ENCODE measurements around the gene SMARCB1. TPM values are rescaled to one million over a fixed set of nuclear protein-coding genes. Genes with fewer than 3 reads are reported as not detected.

The SMARCB1 gene
- total RNA-seq, 4 donors from 2014 or later, result 28.8 to 55.6 (median 34.9) TPM

DNA sequence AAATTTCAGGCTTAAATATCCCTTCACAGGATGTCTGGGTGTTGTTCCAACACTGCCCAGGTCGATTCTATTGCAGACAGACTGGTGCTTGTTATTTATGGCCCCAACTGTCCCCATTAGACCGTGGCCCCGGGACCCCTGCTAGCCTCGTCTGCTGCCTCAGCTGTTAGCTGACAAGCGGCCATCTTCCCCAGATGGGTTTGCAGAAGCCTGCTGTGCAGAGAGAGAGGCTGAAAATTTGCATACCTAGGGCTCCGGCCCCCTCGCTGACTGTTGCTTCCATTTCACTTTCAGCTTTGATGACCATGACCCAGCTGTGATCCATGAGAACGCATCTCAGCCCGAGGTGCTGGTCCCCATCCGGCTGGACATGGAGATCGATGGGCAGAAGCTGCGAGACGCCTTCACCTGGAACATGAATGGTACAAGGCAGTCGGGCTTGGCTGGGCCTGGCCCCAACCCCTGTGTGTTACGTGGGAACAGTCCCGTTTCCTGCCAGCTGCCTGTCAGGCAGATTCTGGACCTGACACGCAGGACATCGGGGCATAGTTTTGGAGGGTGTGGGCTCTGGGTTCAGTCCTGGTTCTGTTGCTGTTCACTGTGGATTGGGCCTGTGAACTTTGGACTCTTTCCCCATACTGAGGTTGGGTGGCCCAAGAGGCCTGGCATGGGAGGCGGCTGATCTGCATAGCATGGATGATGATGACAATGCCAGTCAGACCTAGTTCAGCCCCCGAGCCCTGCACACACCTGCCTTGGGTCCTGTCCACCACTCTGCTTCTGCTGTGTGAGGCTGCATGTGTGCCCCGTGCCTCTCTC lies 16.4 kb downstream of the SMARCB1 start:
- no peak for TF ChIP-seq POLR2A (IDR thresholded peaks at IDR 0.05; ENCODE audit: low read depth)
- no peaks in the 10 kb centered on the region for H3K4me1 ChIP-seq
- H3K4me3 ChIP-seq, result no peak overlapping the region
- no peak for DNase-seq (ENCODE audit: extremely low spot score)
- 91% methylated on average over 15 of the region's 21 CpGs for WGBS
- no peaks in the 10 kb centered on the region for H3K27me3 ChIP-seq
- no peak overlapping the region for H3K27ac ChIP-seq (replicated peaks in 1 of 4)
- intact Hi-C loops (cut with DNase I), result no loop called here
- H3K9me3 ChIP-seq, result no peaks in the 10 kb centered on the region
- peaks cover 58 to 96% (median 94%) of the 10 kb centered on the region in 4 donors for H3K36me3 ChIP-seq

DNA sequence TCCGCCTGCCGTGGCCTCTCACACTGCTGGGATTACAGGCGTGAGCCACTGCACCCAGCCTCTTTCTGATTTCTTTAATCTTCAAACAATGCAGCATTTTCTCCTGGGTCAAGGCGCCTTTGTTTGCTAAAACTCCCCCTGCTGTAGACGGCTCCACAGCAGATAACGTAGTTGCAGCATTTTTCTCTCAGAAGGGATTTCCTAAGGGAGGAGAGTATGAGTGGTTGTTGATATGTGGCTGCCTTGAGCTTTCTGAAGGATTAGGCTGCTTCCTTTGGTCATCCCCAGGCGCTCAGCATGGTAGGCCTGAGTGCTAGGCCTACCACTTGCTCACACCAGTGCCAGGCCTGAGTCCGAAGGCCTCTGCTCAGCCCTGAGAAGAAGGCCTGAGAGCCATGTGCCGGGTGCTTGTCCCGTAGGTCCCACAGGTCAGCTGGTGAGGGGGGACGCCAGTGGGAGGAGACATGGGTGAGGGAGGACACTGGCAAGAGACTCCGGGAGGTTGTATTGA lies 18.1 kb downstream of the SMARCB1 start:
- Histone ChIP-seq H3K36me3 (peaks cover 56 to 95% (median 90%) of the 10 kb centered on the region in 4 donors), H3K4me1 (no peaks in the 10 kb centered on the region), H3K27me3 (no peaks in the 10 kb centered on the region), H3K4me3 (no peak overlapping the region), H3K27ac (replicated peaks in 1 of 4) (no peak overlapping the region), H3K9me3 (no peaks in the 10 kb centered on the region)
- DNase-seq (ENCODE audit: extremely low spot score), result no peak
- WGBS, result 84% methylated on average over 11 of the region's 12 CpGs
- TF ChIP-seq, protein P1, sequence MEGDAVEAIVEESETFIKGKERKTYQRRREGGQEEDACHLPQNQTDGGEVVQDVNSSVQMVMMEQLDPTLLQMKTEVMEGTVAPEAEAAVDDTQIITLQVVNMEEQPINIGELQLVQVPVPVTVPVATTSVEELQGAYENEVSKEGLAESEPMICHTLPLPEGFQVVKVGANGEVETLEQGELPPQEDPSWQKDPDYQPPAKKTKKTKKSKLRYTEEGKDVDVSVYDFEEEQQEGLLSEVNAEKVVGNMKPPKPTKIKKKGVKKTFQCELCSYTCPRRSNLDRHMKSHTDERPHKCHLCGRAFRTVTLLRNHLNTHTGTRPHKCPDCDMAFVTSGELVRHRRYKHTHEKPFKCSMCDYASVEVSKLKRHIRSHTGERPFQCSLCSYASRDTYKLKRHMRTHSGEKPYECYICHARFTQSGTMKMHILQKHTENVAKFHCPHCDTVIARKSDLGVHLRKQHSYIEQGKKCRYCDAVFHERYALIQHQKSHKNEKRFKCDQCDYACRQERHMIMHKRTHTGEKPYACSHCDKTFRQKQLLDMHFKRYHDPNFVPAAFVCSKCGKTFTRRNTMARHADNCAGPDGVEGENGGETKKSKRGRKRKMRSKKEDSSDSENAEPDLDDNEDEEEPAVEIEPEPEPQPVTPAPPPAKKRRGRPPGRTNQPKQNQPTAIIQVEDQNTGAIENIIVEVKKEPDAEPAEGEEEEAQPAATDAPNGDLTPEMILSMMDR (IDR thresholded peaks at IDR 0.05), result no peak
- TF ChIP-seq EP300 (IDR thresholded peaks at IDR 0.05) (no peak), POLR2A (IDR thresholded peaks at IDR 0.05; ENCODE audit: low read depth) (no peak), POLR2AphosphoS5 (IDR thresholded peaks at IDR 0.05) (no peak)
- intact Hi-C loops (cut with DNase I), result no loop called here

DNA sequence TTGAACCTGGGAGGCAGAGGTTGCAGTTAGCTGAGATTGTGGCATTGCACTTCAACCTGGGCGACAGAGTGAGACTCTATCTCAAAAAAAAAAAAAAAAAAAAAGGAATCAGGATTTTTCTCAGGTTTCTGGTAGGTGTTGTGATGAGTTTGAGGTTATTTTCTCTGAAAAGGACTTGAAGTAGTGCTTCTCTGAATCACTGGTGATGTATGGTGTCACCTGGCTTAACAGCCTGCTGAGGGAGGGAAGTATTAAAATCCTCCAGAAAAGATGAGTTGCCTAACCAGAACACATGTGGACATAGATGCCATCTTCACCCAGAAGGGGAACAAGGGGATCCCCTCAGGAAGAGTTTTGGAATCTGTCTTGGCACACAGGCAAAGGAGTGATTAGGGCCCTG lies 20.1 kb downstream of the SMARCB1 start:
- peaks cover 44 to 94% (median 87%) of the 10 kb centered on the region in 4 donors for H3K36me3 ChIP-seq
- 100% methylated on average over 1 of the region's 1 CpG for WGBS
- intact Hi-C loops (cut with DNase I), result no loop called here

DNA sequence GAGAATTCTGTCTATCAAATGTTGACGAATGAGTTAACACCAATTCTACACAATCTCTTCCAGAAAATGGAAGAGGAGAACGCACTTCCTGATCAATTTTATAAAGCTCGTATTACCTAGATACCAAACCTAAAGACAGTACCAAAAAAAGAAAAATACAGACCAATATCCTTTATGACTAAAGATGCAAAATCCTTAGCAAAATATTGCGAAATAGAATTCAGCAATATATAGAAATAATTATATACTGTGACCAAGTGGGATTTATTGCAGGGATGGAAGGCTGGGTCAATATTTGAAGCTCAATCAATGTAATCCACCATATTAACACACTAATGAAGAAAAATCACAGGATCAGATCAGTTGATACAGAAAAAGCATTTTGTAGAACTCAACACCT lies 25.6 kb downstream of the SMARCB1 start:
- peaks cover 17 to 83% (median 59%) of the 10 kb centered on the region in 4 donors for H3K36me3 ChIP-seq
- no peak overlapping the region for H3K4me3 ChIP-seq
- no peak overlapping the region for H3K27ac ChIP-seq (replicated peaks in 1 of 4)
- H3K4me1 ChIP-seq, result peaks cover 0 to 4% (median 0%) of the 10 kb centered on the region in 4 donors
- 91% methylated on average over 4 of the region's 4 CpGs for WGBS
- no peaks in the 10 kb centered on the region for H3K27me3 ChIP-seq
- DNase-seq (ENCODE audit: extremely low spot score), result no peak
- intact Hi-C loops (cut with DNase I), result no loop called here
- TF ChIP-seq POLR2A (IDR thresholded peaks at IDR 0.05; ENCODE audit: low read depth), result no peak
- TF ChIP-seq, protein P1 (IDR thresholded peaks at IDR 0.05), result no peak
- TF ChIP-seq POLR2AphosphoS5 (IDR thresholded peaks at IDR 0.05), result no peak
- no peak for TF ChIP-seq EP300 (IDR thresholded peaks at IDR 0.05)
- no peaks in the 10 kb centered on the region for H3K9me3 ChIP-seq

More for the DNA sequence above, 20.1 kb downstream of the SMARCB1 start:
- DNase-seq (ENCODE audit: extremely low spot score), result no peak
- Histone ChIP-seq H3K4me3 (no peak overlapping the region), H3K27ac (replicated peaks in 1 of 4) (no peak overlapping the region), H3K4me1 (no peaks in the 10 kb centered on the region), H3K9me3 (no peaks in the 10 kb centered on the region), H3K27me3 (no peaks in the 10 kb centered on the region)
- no peak for TF ChIP-seq EP300 (IDR thresholded peaks at IDR 0.05)
- TF ChIP-seq, protein P1 (IDR thresholded peaks at IDR 0.05), result no peak
- no peak for TF ChIP-seq POLR2A (IDR thresholded peaks at IDR 0.05; ENCODE audit: low read depth)
- no peak for TF ChIP-seq POLR2AphosphoS5 (IDR thresholded peaks at IDR 0.05)

DNA sequence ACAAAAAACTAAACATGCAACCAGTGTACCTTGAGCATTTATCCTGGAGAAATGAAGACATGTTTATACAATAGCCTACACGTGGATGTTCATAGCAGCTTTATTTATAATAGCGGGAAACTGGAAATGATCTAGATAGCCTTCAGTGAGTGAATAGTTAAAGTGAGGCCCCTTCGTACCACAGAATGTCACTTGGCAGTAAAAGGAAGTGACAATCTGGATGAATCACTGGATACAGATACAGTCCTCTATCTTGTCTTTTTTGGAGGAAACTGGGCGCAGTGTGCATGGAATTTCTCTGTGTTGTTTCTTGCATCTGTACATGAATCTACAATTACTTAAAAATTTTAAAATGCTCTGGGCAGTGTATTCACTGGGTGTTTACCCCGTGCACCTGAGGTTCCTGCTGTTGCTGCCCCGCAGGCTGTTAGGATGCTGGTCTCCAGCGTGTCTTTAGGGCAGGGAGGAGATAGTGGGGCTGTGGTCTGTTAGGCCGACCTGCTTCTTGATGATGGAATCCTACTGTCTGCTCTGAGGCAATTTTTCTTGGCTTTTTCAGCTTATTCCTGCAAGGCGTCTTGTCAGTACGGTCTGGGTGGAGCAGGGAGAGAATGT lies 28.9 kb downstream of the SMARCB1 start:
- Histone ChIP-seq H3K27ac (replicated peaks in 1 of 4) (no peak overlapping the region), H3K36me3 (peaks cover 27 to 89% (median 71%) of the 10 kb centered on the region in 4 donors), H3K4me1 (peaks cover 0 to 4% (median 0%) of the 10 kb centered on the region in 4 donors), H3K9me3 (no peaks in the 10 kb centered on the region), H3K4me3 (no peak overlapping the region), H3K27me3 (no peaks in the 10 kb centered on the region)
- WGBS, result 82% methylated on average over 9 of the region's 10 CpGs
- intact Hi-C loops (cut with DNase I), result no loop called here
- TF ChIP-seq POLR2A (IDR thresholded peaks at IDR 0.05; ENCODE audit: low read depth) (no peak), EP300 (IDR thresholded peaks at IDR 0.05) (no peak), POLR2AphosphoS5 (IDR thresholded peaks at IDR 0.05) (no peak)
- TF ChIP-seq, protein P1 (IDR thresholded peaks at IDR 0.05), result no peak
- no peak for DNase-seq (ENCODE audit: extremely low spot score)
